OCI-LY3 (cell line): Measurements from ENCODE around the gene PRDM16.

Experiments
- H2AFZ ChIP-seq: fragments of 200-600, 300-600 bp; shearing (Covaris generic); 2 replicates; pipeline ENCODE4 v1.6.0; 2014; ENCODE audit warnings: antibody characterized with exemption, low read depth, low read length
- H3K27ac ChIP-seq: fragments of 200-600, 300-600 bp; sonication (generic); 2 replicates; pipeline ENCODE4 v1.5.1; 2014; ENCODE audit warnings: mild to moderate bottlenecking, low read length, moderate library complexity, mixed read lengths
- H3K27me3 ChIP-seq: fragments of 200-600, 300-600 bp; sonication (generic); 2 replicates; pipeline ENCODE4 v1.6.1; 2014; ENCODE audit warnings: low read depth, low read length, mixed read lengths
- H3K36me3 ChIP-seq: fragments of 200-600, 300-600 bp; sonication (generic); replicated peaks from 2 replicates; pipeline ENCODE3; 2014; ENCODE audit warnings: low read depth, low read length, mixed read lengths
- H3K4me1 ChIP-seq: fragments of 300-600, 200-600 bp; sonication (generic); 2 replicates; pipeline ENCODE4 v1.6.1; 2014; ENCODE audit warnings: low read length, mixed read lengths
- H3K4me2 ChIP-seq: fragments of 200-600, 300-600 bp; sonication (generic); 2 replicates; pipeline ENCODE4 v1.6.1; 2014; ENCODE audit warnings: low read length, mixed read lengths
- H3K4me3 ChIP-seq: fragments of 300-600, 200-600 bp; sonication (generic); 2 replicates; pipeline ENCODE4 v1.5.1; 2014; ENCODE audit warnings: antibody characterized with exemption, mild to moderate bottlenecking, low read length, moderate library complexity
- H3K79me2 ChIP-seq: fragments of 300-600, 200-600 bp; shearing (Covaris generic); 2 replicates; pipeline ENCODE4 v1.6.1; 2014; ENCODE audit warnings: mild to moderate bottlenecking, low read length, mixed read lengths
- H3K9ac ChIP-seq: fragments of 300-600, 200-600 bp; shearing (Covaris generic); 2 replicates; pipeline ENCODE4 v1.6.0; 2014; ENCODE audit warnings: mild to moderate bottlenecking, low read length, moderate library complexity
- H3K9me3 ChIP-seq: fragments of 200-600, 300-600 bp; shearing (Covaris generic); 2 replicates; pipeline ENCODE4 v1.6.1; 2014; ENCODE audit warnings: low read length, mixed read lengths; ENCODE audit not compliant: insufficient read depth
- H4K20me1 ChIP-seq: fragments of 200-600, 300-600 bp; sonication (generic); 2 replicates; pipeline ENCODE4 v1.6.1; 2016; ENCODE audit warnings: low read length, mixed read lengths; ENCODE audit not compliant: insufficient read depth
- CTCF ChIP-seq: fragments of 200-600, 300-600 bp; sonication (generic); IDR thresholded peaks from 2 replicates; pipeline ENCODE4 v1.5.1; 2014; ENCODE audit warnings: antibody characterized with exemption, low read length, low read depth
- EZH2phosphoT487 ChIP-seq: fragments of 200-600 bp; shearing (Covaris generic); IDR thresholded peaks from 2 replicates; pipeline ENCODE4 v1.6.1; 2018; ENCODE audit warnings: antibody characterized with exemption, mixed run types, low read depth

PRDM16 gene

GRCh38 chr1:3243304-3243703 is 174.3 kb downstream of the PRDM16 start:
- no peak overlapping the region for H3K4me3 ChIP-seq
- H3K9ac ChIP-seq, result no peak overlapping the region
- H3K79me2 ChIP-seq, result no peaks in the 10 kb centered on the region
- no peaks in the 10 kb centered on the region for H3K36me3 ChIP-seq
- no peak overlapping the region for H3K4me2 ChIP-seq
- H3K27ac ChIP-seq, result no peak overlapping the region
- H4K20me1 ChIP-seq, result no peaks in the 10 kb centered on the region
- TF ChIP-seq CTCF, result no peak
- TF ChIP-seq EZH2phosphoT487, result no peak
- H3K27me3 ChIP-seq, result no peaks in the 10 kb centered on the region
- no peaks in the 10 kb centered on the region for H3K9me3 ChIP-seq
- no peaks in the 10 kb centered on the region for H3K4me1 ChIP-seq
- no peak overlapping the region for H2AFZ ChIP-seq

GRCh38 chr1:3244025-3244926 is 175.3 kb downstream of the PRDM16 start:
- TF ChIP-seq CTCF (no peak), EZH2phosphoT487 (no peak)
- Histone ChIP-seq H3K79me2 (no peaks in the 10 kb centered on the region), H2AFZ (no peak overlapping the region), H3K9ac (no peak overlapping the region), H3K4me1 (no peaks in the 10 kb centered on the region), H3K4me2 (no peak overlapping the region), H3K27me3 (no peaks in the 10 kb centered on the region), H4K20me1 (no peaks in the 10 kb centered on the region), H3K36me3 (no peaks in the 10 kb centered on the region), H3K9me3 (no peaks in the 10 kb centered on the region), H3K4me3 (no peak overlapping the region), H3K27ac (no peak overlapping the region)

GRCh38 chr1:3244927-3245315 is 175.9 kb downstream of the PRDM16 start:
- Histone ChIP-seq H3K4me1 (no peaks in the 10 kb centered on the region), H3K9ac (no peak overlapping the region), H3K79me2 (no peaks in the 10 kb centered on the region), H4K20me1 (no peaks in the 10 kb centered on the region), H3K27me3 (no peaks in the 10 kb centered on the region), H3K27ac (no peak overlapping the region), H3K4me2 (no peak overlapping the region), H2AFZ (no peak overlapping the region), H3K36me3 (no peaks in the 10 kb centered on the region), H3K9me3 (no peaks in the 10 kb centered on the region), H3K4me3 (no peak overlapping the region)
- no peak for TF ChIP-seq EZH2phosphoT487
- no peak for TF ChIP-seq CTCF

GRCh38 chr1:3245344-3245743 is 176.3 kb downstream of the PRDM16 start:
- Histone ChIP-seq H3K4me1 (no peaks in the 10 kb centered on the region), H3K9ac (no peak overlapping the region), H3K9me3 (no peaks in the 10 kb centered on the region), H3K27me3 (no peaks in the 10 kb centered on the region), H2AFZ (no peak overlapping the region), H3K79me2 (no peaks in the 10 kb centered on the region), H3K4me3 (no peak overlapping the region), H4K20me1 (no peaks in the 10 kb centered on the region), H3K36me3 (no peaks in the 10 kb centered on the region), H3K27ac (no peak overlapping the region), H3K4me2 (no peak overlapping the region)
- TF ChIP-seq CTCF, result no peak
- no peak for TF ChIP-seq EZH2phosphoT487
